PC-3 (cell line): Measurements from ENCODE around the gene VWA2. TPM values are rescaled to one million over a fixed set of nuclear protein-coding genes. Genes with fewer than 3 reads are reported as not detected.

Experiments used
- ATAC-seq: fragments of 200-7000 bp; cut with Tn5 transposase; 2 replicates; pipeline ENCODE4 v1.9.1; 2020; ENCODE audit warnings: mild to moderate bottlenecking, moderate library complexity
- BruUV-seq: library from RNA; stranded (reverse); fragments of 400-500 nt; replicated peaks from 2 replicates; lab custom pipeline; 2021; lab: Mats Ljungman, UMichigan
- CTCF ChIA-PET: fragments of 300-600 bp; sonication (Branson Sonifier 250); formaldehyde crosslinking; loops from one replicate; lab custom pipeline; 2022; ENCODE audit warnings: antibody characterized with exemption; lab: Charles Lee
- POLR2A ChIA-PET: fragments of 300-600 bp; sonication (Branson Sonifier 250); formaldehyde crosslinking; loops from one replicate; lab custom pipeline; 2022; ENCODE audit warnings: antibody characterized with exemption; ENCODE audit not compliant: unreplicated experiment; lab: Charles Lee
- DNase-seq: peaks from one replicate; pipeline ENCODE4 v3.0.0-alpha.2; 2015
- H2AFZ ChIP-seq: fragments of 300-600 bp; sonication (generic); 2 replicates; pipeline ENCODE4 v1.6.0; 2016; ENCODE audit warnings: antibody characterized with exemption, low read length
- H3F3A ChIP-seq: fragments of 300-600 bp; sonication (generic); one replicate; pipeline ENCODE4 v1.6.0; 2017; ENCODE audit warnings: antibody characterized with exemption, low read length, control low read depth, mild to moderate bottlenecking; ENCODE audit not compliant: unreplicated experiment
- H3K27ac ChIP-seq: fragments of 300-600 bp; sonication (generic); 2 replicates; pipeline ENCODE4 v1.5.1; 2016; ENCODE audit warnings: mild to moderate bottlenecking, low read length
- H3K27me3 ChIP-seq: fragments of 300-600 bp; sonication (generic); 2 replicates; pipeline ENCODE4 v1.6.1; 2016; ENCODE audit warnings: low read length, mixed read lengths
- H3K36me3 ChIP-seq: fragments of 300-600 bp; sonication (generic); 2 replicates; pipeline ENCODE4 v1.6.1; 2016; ENCODE audit warnings: low read depth, mixed run types, low read length, mixed read lengths
- H3K4me1 ChIP-seq: fragments of 300-600 bp; sonication (generic); 2 replicates; pipeline ENCODE4 v1.5.1; 2016; ENCODE audit warnings: low read length; ENCODE audit not compliant: insufficient read depth
- H3K4me2 ChIP-seq: fragments of 300-600 bp; sonication (generic); 2 replicates; pipeline ENCODE4 v1.6.0; 2016; ENCODE audit warnings: low read length
- H3K4me3 ChIP-seq: fragments of 300-600 bp; sonication (generic); 2 replicates; pipeline ENCODE4 v1.5.1; 2016; ENCODE audit warnings: mild to moderate bottlenecking, low read length, mixed read lengths
- H3K79me2 ChIP-seq: fragments of 300-600 bp; sonication (generic); 2 replicates; pipeline ENCODE4 v1.6.1; 2017; ENCODE audit warnings: low read length, mixed read lengths
- H3K9ac ChIP-seq: fragments of 300-600 bp; sonication (generic); 2 replicates; pipeline ENCODE4 v1.6.0; 2016; ENCODE audit warnings: mild to moderate bottlenecking, low read length
- H3K9me2 ChIP-seq: fragments of 300-600 bp; sonication (generic); replicated peaks from 2 replicates; pipeline ENCODE4 v1.6.1; 2016; ENCODE audit warnings: mixed run types, low read length, mixed read lengths
- H3K9me3 ChIP-seq: fragments of 300-600 bp; sonication (generic); 2 replicates; pipeline ENCODE4 v1.6.1; 2016; ENCODE audit warnings: low read length, mixed read lengths
- H4K20me1 ChIP-seq: fragments of 300-600 bp; sonication (generic); 2 replicates; pipeline ENCODE4 v1.6.1; 2016; ENCODE audit warnings: low read length, mixed read lengths
- CTCF ChIP-seq: fragments of 300-600 bp; sonication (generic); conservative IDR thresholded peaks from 2 replicates; pipeline ENCODE4 v1.5.1; 2017; ENCODE audit warnings: antibody characterized with exemption, low read depth, mild to moderate bottlenecking, low read length
- EZH2 ChIP-seq: fragments of 300-600 bp; sonication (generic); IDR thresholded peaks from one replicate; pipeline ENCODE4 v1.6.1; 2017; ENCODE audit warnings: antibody characterized with exemption, mild to moderate bottlenecking, low read length; ENCODE audit not compliant: unreplicated experiment
- EZH2phosphoT487 ChIP-seq: fragments of 300-600 bp; sonication (generic); IDR thresholded peaks from 2 replicates; pipeline ENCODE4 v1.6.1; 2018; ENCODE audit warnings: mild to moderate bottlenecking, antibody characterized with exemption, low read length, borderline replicate concordance
- intact Hi-C: fragments of 100-400 bp; cut with micrococcal nuclease; formaldehyde crosslinking; loops from 2 replicates; pipeline ENCODE4 v1.9.0; 2023
- total RNA-seq: library from RNA; depleted of rRNA; stranded (reverse); fragments of >200 nt; gene quantifications from 2 replicates; pipeline ENCODE4 v1.2.3, GENCODE V29; 2014

The VWA2 gene
- total RNA-seq, 1 experiment from 2014 or later: not detected

GRCh38 chr10:114313866-114314265 is 74.8 kb downstream of the VWA2 start:
- ChIA-PET CTCF (no interaction called here), POLR2A (no interaction called here)
- BruUV-seq: no TSS peak
- no peaks in the 10 kb centered on the region for H4K20me1 ChIP-seq
- no peak overlapping the region for H3K4me3 ChIP-seq
- no peak overlapping the region for H3K4me2 ChIP-seq
- no peaks in the 10 kb centered on the region for H3K27me3 ChIP-seq
- TF ChIP-seq EZH2phosphoT487: no peak
- no peak for TF ChIP-seq EZH2
- TF ChIP-seq CTCF: no peak
- no peak for DNase-seq
- no peaks in the 10 kb centered on the region for H3K9me2 ChIP-seq
- H3F3A ChIP-seq: no peaks in the 10 kb centered on the region
- no peak overlapping the region for H3K9ac ChIP-seq
- H3K79me2 ChIP-seq: no peaks in the 10 kb centered on the region
- no peaks in the 10 kb centered on the region for H3K4me1 ChIP-seq
- H3K36me3 ChIP-seq: no peaks in the 10 kb centered on the region
- H2AFZ ChIP-seq: no peak overlapping the region
- no peak overlapping the region for H3K27ac ChIP-seq
- intact Hi-C loops: no loop called here
- ATAC-seq: no peak
- no peaks in the 10 kb centered on the region for H3K9me3 ChIP-seq

GRCh38 chr10:114315566-114316420 is 76.7 kb downstream of the VWA2 start:
- Histone ChIP-seq H3K4me1 (peaks cover 11% of the 10 kb centered on the region), H3K36me3 (no peaks in the 10 kb centered on the region), H3F3A (no peaks in the 10 kb centered on the region), H3K9me3 (no peaks in the 10 kb centered on the region), H4K20me1 (no peaks in the 10 kb centered on the region), H3K27ac (no peak overlapping the region), H2AFZ (no peak overlapping the region), H3K4me2 (no peak overlapping the region), H3K27me3 (no peaks in the 10 kb centered on the region), H3K79me2 (no peaks in the 10 kb centered on the region), H3K4me3 (no peak overlapping the region), H3K9ac (no peak overlapping the region), H3K9me2 (no peaks in the 10 kb centered on the region)
- no TSS peak for BruUV-seq
- ChIA-PET CTCF (no interaction called here), POLR2A (no interaction called here)
- ATAC-seq: no peak
- intact Hi-C loops: no loop called here
- DNase-seq: no peak
- TF ChIP-seq CTCF: no peak
- no peak for TF ChIP-seq EZH2
- TF ChIP-seq EZH2phosphoT487: no peak

- H3F3A ChIP-seq: no peaks in the 10 kb centered on the region
- no peaks in the 10 kb centered on the region for H3K36me3 ChIP-seq
- H3K27me3 ChIP-seq: no peaks in the 10 kb centered on the region
- peaks cover 19% of the 10 kb centered on the region for H3K4me1 ChIP-seq
- intact Hi-C loops: no loop called here
- H4K20me1 ChIP-seq: no peaks in the 10 kb centered on the region
- POLR2A ChIA-PET: no interaction called here
- H3K27ac ChIP-seq: no peak overlapping the region
- ATAC-seq (no peak), DNase-seq (no peak)
- TF ChIP-seq EZH2phosphoT487 (no peak), CTCF (no peak), EZH2 (no peak)
- no peak overlapping the region for H2AFZ ChIP-seq
- H3K9ac ChIP-seq: no peak overlapping the region
- no TSS peak for BruUV-seq
- H3K4me2 ChIP-seq: no peak overlapping the region
- H3K79me2 ChIP-seq: no peaks in the 10 kb centered on the region
- no peak overlapping the region for H3K4me3 ChIP-seq
- H3K9me2 ChIP-seq: no peaks in the 10 kb centered on the region
- CTCF ChIA-PET: no interaction called here
- H3K9me3 ChIP-seq: no peaks in the 10 kb centered on the region
Observed at GRCh38 chr10:114316744-114317143, 77.7 kb downstream of the VWA2 start.
